ENCODE data around the gene RFX7.
"Not testable (repeated sequence)": the region's sequence is repeated elsewhere in the genome, so short reads cannot be mapped to it uniquely, and the experiment has no call there.

Gene RFX7

DNA sequence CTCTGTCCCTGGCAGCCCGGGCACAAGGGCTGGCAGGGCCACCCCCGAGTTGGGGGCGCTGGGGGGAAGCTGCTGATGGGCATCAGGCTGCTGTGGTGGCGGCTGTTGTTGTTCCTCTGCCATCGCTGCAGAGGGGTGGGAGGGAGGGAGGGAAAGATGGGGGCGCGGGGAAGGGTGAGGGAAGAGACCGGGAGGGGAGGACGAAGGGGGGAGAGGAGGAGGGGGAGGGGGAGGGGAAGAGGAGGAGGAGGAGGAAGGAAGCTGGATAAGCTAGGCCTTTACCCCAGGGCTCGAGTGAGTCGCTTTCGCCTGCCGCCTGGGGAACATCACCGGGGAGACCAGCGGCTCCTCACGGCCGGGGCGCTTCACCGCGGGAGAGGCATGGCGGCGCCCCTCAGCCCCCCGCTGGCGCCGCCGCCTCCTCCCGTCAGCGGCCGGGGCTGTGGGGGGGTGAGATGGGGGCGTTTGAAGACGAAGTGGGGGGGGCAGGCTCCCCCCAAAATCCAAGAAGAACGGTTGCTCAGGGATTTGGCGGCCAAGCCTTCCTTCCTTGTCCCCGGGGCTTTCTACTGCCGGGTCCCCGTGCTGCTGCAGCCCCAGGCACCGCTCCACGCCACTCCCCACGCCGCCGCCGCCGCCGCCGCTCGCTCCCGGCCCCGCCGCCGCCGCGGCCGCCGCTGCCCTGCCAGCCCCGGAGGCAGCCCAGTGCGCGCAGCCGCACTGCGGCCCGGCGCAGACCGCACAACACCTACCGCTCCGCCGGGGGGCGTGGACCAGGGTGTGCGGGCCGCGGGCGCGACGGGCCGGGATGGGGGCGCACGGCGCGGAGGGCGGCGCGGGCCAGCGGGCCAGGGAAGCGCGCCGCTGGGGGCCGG is at the start of gene RFX7:
TSS of gene RFX7 (minus strand) at position 717 of the 875 bp plus-strand sequence. CDS start at position 123, 594 bp downstream.
- peak; percentile 84 for DNase-seq

DNA sequence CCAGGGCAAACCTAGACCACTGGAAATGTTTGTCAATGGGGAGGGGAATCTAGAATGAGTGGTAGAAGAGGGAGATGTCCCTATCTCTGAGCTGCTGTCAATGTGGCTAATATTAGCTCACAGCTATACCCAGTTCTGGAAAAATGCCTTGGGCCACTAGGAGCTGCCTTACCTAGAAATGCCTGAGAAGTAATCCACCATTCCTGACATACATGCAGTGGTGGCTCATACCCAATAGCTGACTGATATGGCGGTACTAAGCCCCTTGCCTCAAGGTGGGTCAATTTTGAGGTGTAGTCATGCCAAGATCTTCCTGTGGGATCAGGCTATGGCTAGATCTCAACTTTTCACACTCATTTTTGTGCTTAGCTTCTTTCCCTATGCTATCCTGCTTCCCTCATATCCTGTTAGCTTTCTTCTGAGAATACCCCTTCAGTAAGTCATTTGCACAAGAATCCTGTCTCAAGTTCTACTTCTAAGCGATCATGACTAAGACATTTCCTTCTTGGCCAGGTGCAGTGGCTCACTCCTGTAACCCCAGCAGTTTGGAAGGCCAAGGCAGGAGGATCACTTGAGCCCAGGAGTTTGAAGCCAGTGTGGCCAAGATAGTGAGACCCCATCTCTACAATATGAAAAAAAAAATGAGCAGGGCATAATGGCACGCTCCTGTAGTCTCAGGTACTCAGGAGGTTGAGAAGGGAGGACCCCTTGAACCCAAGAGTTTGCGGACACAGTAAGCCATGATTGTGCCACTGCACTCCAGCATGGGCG is 49.1 kb upstream of the RFX7 start:
- DNase-seq: no peak

DNA sequence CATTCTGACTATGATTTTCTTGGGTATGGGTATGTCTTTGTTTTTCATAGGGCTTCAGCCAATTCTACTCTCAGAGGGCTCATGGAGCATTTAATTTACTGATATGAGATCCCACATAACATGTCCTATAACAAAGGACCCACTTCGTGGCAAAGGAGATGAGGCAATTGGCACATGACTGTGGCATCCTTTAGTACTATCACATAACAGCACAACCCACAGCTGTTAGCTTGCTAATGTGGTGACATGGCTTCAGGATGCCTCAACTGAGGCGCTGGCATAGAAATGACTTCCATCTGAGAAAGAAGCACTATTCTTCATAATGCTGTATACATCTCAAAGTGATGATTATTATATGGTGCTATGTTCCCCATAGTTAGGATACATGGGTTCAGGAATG is 48.1 kb upstream of the RFX7 start:
- no peak for DNase-seq

DNA sequence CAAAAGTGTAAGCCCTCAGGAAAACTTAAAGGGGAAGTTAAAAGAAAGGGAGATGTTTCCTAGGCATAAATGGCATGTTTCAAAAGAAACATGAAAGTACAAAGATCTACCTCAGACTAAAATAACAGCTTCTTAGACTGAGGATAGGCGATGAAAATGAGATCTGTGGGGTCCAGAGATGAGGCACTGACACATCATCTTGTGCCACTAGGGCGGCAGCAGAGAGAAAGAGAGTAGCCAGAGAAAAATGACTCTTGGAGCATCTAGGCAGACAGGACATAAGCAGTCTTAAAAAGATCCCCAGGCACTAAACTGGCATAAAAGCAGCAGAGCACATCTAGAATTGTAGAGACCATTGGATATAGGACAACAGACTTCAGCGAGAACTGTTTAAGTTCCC is 42.5 kb upstream of the RFX7 start:
- no peak for DNase-seq

GRCh38 chr15:56281145-56281544 is 37.5 kb upstream of the RFX7 start:
- DNase-seq: no peak

GRCh38 chr15:56273724-56274123 is 30.0 kb upstream of the RFX7 start:
- no peak for DNase-seq

DNA sequence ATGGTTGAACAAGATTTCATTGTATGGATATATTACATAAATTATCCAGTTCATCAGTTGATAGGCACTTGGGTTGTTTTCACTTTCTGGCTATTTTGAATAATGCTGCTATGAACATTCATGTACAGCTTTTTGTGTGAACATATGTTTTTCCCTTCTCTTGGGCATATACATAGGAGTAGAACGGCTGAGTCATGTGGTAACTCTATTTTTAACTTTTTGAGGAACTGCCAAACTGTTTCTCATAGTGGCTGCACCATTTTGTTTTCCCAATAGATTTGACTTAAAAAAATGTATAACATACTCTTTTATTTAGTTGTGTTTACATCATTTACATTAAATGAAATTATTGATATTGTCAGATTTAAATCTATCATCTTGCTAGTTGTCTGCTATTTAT is 28.8 kb upstream of the RFX7 start:
- no peak for DNase-seq

DNA sequence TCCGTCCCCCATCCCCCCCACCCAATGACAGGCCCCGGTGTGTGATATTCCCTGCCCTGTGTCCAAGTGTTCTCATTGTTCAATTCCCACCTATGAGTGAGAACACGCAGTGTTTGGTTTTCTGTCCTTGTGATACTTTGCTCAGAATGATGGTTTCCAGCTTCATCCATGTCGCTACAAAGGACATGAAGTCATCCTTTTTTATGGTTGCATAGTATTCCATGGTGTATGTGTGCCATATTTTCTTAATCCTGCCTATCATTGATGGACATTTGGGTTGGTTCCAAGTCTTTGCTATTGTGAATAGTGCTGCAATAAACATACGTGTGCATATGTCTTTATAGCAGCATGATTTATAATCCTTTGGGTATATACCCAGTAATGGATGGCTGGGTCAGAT is 22.8 kb upstream of the RFX7 start:
- not testable (repeated sequence) for DNase-seq

GRCh38 chr15:56261854-56262509 is 18.3 kb upstream of the RFX7 start:
- peak; percentile 72 for DNase-seq

DNA sequence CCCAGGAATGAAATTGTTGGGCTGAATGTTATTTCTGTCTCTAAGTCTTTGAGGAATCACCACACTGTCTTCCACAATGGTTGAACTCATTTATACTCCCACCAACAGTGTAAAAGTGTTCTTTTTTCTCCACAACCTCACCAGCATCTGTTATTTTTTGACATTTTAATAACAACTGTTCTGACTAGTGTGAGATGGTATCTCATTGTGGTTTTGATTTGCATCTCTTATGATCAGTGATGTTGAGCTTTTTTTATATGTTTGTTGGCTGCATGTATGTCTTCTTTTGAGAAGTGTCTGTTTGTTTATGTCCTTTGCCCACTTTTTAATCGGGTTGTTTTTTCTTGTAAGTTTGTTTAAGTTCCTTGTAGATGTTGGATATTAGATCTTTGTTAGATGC is 13.6 kb upstream of the RFX7 start:
- not testable (repeated sequence) for DNase-seq

- DNase-seq: no peak
Observed at GRCh38 chr15:56254265-56254664, 10.6 kb upstream of the RFX7 start.

DNA sequence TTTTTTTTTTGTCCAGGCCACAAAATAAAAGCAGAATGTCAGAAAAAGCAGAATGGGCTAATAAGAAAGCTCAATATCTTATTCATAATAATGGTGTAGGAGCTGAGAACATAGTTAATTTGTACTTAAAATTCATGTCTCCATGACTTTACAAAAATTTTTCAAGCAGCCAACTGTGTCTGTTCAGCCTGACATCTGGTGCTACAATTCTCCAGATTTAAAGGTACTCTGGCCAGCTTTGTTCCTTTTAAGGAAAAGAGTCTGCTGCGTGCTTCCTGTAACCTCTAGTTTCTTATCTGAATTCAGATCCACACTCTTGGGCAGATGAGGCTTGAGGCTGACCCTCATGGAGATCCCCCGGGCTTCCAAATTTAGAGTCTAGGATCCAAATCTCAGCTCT is 8.7 kb upstream of the RFX7 start:
- DNase-seq: no peak

DNA sequence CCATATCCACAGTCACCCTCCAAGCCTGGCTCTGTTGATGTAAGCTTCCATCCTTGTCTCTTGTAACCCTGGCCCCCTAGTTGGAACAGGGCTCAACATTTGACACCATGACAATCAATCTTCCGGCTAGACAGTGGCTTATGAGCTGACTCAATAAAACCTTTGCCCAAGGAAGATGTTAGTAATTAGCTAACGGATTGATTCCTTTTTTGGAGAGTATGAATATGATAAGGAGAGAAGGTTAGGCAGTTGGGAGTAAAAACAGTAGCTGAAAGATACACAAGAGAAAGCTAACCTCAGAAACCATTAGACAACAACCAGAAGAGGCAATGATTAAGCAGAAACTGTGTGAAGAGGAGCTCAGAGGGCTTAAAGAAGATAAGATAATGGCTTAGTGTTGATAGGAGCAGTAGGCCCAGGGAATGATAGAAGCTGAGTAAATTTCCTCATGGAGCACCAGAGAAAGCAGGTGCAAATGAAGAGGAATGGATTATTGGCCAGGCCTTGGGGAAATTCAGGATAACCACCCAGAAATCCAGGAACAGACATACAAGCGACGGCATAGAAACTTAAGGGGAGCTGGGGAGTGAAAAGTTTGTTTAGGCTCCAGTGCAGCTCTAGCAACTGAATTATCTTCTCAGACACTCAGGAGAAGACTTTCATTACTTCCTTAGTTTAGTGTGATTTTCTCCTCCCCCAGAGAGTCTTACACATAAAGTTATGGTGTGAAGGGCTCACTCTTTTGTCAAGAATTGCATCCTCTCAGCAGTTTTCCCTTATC is 7.8 kb upstream of the RFX7 start:
- no peak for DNase-seq

GRCh38 chr15:56250626-56251025 is 6.9 kb upstream of the RFX7 start:
- DNase-seq: no peak

- DNase-seq: peak; percentile 66
Observed at GRCh38 chr15:56249092-56249491, 5.4 kb upstream of the RFX7 start.

DNA sequence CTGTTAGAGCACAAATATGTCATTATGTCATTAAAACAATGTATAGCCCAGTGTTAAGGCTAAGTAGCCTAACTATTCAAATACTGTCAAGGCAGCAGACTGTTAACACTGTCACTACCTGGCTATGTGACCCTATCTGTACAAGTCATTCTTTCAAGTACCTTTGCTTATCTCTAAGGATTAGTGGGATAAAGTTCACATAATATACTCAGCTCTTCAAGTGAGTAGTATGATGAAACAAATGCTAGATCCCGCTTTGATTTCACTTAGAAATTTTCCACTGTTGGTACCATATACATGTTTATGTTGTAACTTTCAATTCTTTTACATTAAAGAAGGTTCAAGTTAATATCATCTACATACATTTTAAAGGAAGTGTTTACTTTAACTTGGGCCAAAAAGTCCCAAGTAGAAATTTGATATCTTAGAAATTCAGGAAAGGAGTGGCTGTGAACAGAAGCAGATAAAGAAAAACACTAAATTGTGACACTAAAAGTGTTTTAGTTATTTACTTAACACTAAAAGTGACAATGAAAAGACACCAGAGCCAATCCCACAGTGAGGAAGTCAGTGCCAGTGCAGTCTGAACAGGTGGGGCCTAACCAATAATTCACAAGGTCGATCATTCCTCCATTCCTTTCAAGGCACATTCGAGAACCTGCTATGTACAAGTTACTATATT is 4.8 kb upstream of the RFX7 start:
- DNase-seq: no peak

- no peak for DNase-seq
Observed at GRCh38 chr15:56247266-56247665, 3.6 kb upstream of the RFX7 start.

- peak; percentile 88 for DNase-seq
Observed at GRCh38 chr15:56245871-56246814, 2.5 kb upstream of the RFX7 start.

- DNase-seq: peak; percentile 24
Observed at GRCh38 chr15:56244811-56245576, 1.3 kb upstream of the RFX7 start.

Data from NCI-H226 (cell line).